Heart right ventricle (tissue), 16 donors: ENCODE measurements around the gene STAT5B. TPM values are rescaled to one million over a fixed set of nuclear protein-coding genes. Genes with fewer than 3 reads are reported as not detected.
"Not testable (repeated sequence)": the region's sequence is repeated elsewhere in the genome, so short reads cannot be mapped to it uniquely, and the experiment has no call there.

Source experiments
- ATAC-seq, 8 donors: fragments of 200-7000 bp; cut with Tn5 transposase; one replicate each; pipeline ENCODE4 v1.9.1; 2020; ENCODE audit warnings: mild to moderate bottlenecking in 8 of 8, moderate library complexity in 8 of 8, moderate number of reproducible peaks in 1 of 8
- DNase-seq, 2 donors: peaks; one replicate each; pipeline ENCODE4 v3.0.0-alpha.2; 2020
- H3K27ac ChIP-seq, 10 donors: fragments of 200-600 bp; sonication (generic) in 2 of 10; one replicate each; pipeline versions ENCODE4 v1.5.0 to v1.8.0; 2020 to 2022; ENCODE audit warnings: mild to moderate bottlenecking in 3 of 10
- H3K27me3 ChIP-seq, 7 donors: fragments of 200-600 bp; one replicate each; pipeline ENCODE4 v1.8.0; 2021 to 2022; ENCODE audit warnings: mild to moderate bottlenecking in 2 of 7
- H3K36me3 ChIP-seq, 9 donors: fragments of 200-600 bp; sonication (generic) in 1 of 9; one replicate each; pipeline versions ENCODE4 v1.5.0 to v1.8.0; 2020 to 2022; ENCODE audit warnings: mild to moderate bottlenecking in 2 of 9
- H3K4me1 ChIP-seq, 9 donors: fragments of 200-600 bp; sonication (generic) in 1 of 9; one replicate each; pipeline versions ENCODE4 v1.5.0 to v1.8.0; 2020 to 2022; ENCODE audit warnings: mild to moderate bottlenecking in 4 of 9
- H3K4me3 ChIP-seq, 10 donors: fragments of 200-600 bp; sonication (generic) in 2 of 10; one replicate each; pipeline versions ENCODE4 v1.5.0 to v1.8.0; 2020 to 2022; ENCODE audit warnings: mild to moderate bottlenecking in 7 of 10, moderate library complexity in 2 of 10
- H3K9me3 ChIP-seq, 11 donors: fragments of 200-600 bp in 10 of 11; sonication (generic) in 2 of 11; one replicate each; pipeline versions ENCODE4 v1.5.0 to v1.8.0; 2013 to 2022; ENCODE audit warnings: mild to moderate bottlenecking in 2 of 11, control low read depth in 1 of 11, moderate library complexity in 1 of 11
- CTCF ChIP-seq, 9 donors: fragments of 200-600 bp; sonication (generic) in 2 of 9; IDR thresholded peaks; one replicate each; pipeline versions ENCODE4 v1.5.0 to v1.8.0; 2021 to 2022; ENCODE audit warnings: antibody characterized with exemption in 9 of 9, mild to moderate bottlenecking in 5 of 9, moderate library complexity in 1 of 9
- WGBS, 2 donors: extraction: QIAGEN DNeasy Blood & Tissue Kit; methylation state at CpG; one replicate each; pipeline ENCODE4 v1.1.7; 2013; ENCODE audit warnings: inconsistent platforms in 1 of 2; 5-methylcytosine and 5-hydroxymethylcytosine counted together
- intact Hi-C, 10 donors: fragments of 100-400 bp; cut with DNase I; formaldehyde crosslinking; loops; one replicate each; pipeline versions ENCODE4 v1.11.1 to v1.14.2; 2022
- polyA plus RNA-seq, 2 donors: library from polyadenylated mRNA; stranded (reverse); fragments of 200-250 nt; gene quantifications; one replicate each; pipeline ENCODE4 v1.2.3, GENCODE V29; 2013
- total RNA-seq, 10 donors: library from RNA; stranded (reverse); fragmentation: NEBNext Ultra II Directional in 3 of 10; extraction: Animal tissue kit (Norgen Biotek cat#: 25700) in 3 of 10; gene quantifications; one replicate each; pipeline versions ENCODE4 v1.2.1 to v1.2.4, GENCODE V29; 2021 to 2023
- donor health status: Arrhythmogenic right ventricular cardiomyopathy.
- donor health status: ischemic (EF 13 %, LVEDD 7.1; RV severe dilation, severe dysfunction).
- donor health status: healthy with polysubstance abuse.
- donor health status: DM: no; HTN: yes; CAD: no.
- donor health status: DM: no; HTN: no; CAD: no.
- donor health status: ischemic (EF 25% LVEDD 6.9; RV normal size, moderate dysfunction).
- donor health status: ischemic (EF 25% LVEDD 5.7; RV mildly dilated, moderate dysfunction).
- donor health status: healthy.
- donor health status: DM: yes; HTN: yes; CAD: no.
- donor health status: Ischemic cardiomyopathy.
- donor health status: ischemic (EF 35%, LVEDD 5.7; RV mildly dilated, moderate dysfunction).
- donor health status: nonischemic (EF 11% LVEDD 7.7; RV severe dilation, severe dysfunction).
- donor health status: DM: yes; HTN: yes; CAD: no.
- donor health status: PGD.
- donor health status: ischemic (EF 29% LVEDD 5.4; RV normal size, mild dysfunction).
- donor health status: nonischemic (EF 23%, LVEDD 6.1; RV moderate dilation, normal function).

Gene STAT5B
- total and polyA plus RNA-seq, 12 donors = 14.4 to 34.7 (median 30.1) TPM

- no peaks in the 10 kb centered on the region for H3K27me3 ChIP-seq
- H3K27ac ChIP-seq = peak overlapping the region in 1 of 10 donors; percentile 58
- no peaks in the 10 kb centered on the region for H3K9me3 ChIP-seq
- no peaks in the 10 kb centered on the region for H3K36me3 ChIP-seq
- H3K4me3 ChIP-seq = no peak overlapping the region
- no peak for TF ChIP-seq CTCF (IDR thresholded peaks at IDR 0.05)
- ATAC-seq (no peak), DNase-seq (no peak)
- WGBS, 2 donors = 71 to 74% methylated on average over 9 of the region's 9 CpGs
- H3K4me1 ChIP-seq = peaks cover 0 to 44% (median 3%) of the 10 kb centered on the region in 9 donors
- intact Hi-C loops = no loop called here
Observed at GRCh38 chr17:42266918-42267766, 9.0 kb downstream of the STAT5B start.

- 89 to 91% methylated on average over 2 of the region's 2 CpGs for WGBS, 2 donors
- Histone ChIP-seq H3K4me1 (peaks cover 0 to 41% (median 0%) of the 10 kb centered on the region in 9 donors), H3K9me3 (no peaks in the 10 kb centered on the region), H3K27ac (peak overlapping the region in 1 of 10 donors; percentile 58), H3K36me3 (no peaks in the 10 kb centered on the region), H3K4me3 (no peak overlapping the region), H3K27me3 (no peaks in the 10 kb centered on the region)
- ATAC-seq (no peak), DNase-seq (no peak)
- no peak for TF ChIP-seq CTCF (IDR thresholded peaks at IDR 0.05)
- intact Hi-C loops = no loop called here
Observed at GRCh38 chr17:42266462-42266861, 9.7 kb downstream of the STAT5B start.

DNA sequence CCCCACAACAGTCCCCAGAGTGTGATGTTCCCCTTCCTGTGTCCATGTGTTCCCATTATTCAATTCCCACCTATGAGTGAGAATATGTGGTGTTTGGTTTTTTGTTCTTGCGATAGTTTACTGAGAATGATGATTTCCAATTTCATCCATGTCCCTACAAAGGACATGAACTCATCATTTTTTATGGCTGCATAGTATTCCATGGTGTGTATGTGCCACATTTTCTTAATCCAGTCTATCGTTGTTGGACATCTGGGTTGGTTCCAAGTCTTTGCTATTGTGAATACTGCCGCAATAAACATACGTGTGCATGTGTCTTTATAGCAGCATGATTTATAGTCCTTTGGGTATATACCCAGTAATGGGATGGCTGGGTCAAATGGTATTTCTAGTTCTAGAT lies 11.8 kb downstream of the STAT5B start:
- intact Hi-C loops, DNase-seq, H3K27ac ChIP-seq, ATAC-seq, H3K36me3 ChIP-seq, H3K27me3 ChIP-seq, H3K4me3 ChIP-seq, H3K9me3 ChIP-seq: not testable (repeated sequence)
- H3K4me1 ChIP-seq = peaks cover 0 to 24% (median 0%) of the 10 kb centered on the region in 9 donors
- no CpG with 5 or more reads among the region's 4 CpGs for WGBS, 2 donors

DNA sequence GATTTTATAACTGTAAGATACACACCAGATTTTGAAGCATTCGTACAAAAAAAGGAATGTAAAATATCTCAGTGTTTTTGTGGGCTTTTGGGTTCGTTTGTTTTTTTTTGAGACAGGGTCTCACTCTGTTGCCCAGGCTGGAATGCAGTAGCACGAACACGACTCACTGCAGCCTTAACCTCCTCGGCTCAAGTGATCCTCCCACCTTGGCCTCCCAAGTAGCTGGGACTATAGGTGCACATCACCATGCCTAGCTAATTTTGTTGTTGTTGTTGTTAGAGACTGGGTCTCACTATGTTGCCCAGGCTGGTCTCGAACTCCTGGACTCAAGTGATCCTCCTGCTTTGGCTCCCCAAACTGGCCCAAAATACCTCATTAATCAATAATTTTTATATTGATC lies 15.9 kb downstream of the STAT5B start:
- ATAC-seq (no peak), DNase-seq (no peak)
- 92 to 95% methylated on average over 6 of the region's 6 CpGs for WGBS, 2 donors
- intact Hi-C loops = no loop called here
- no peaks in the 10 kb centered on the region for H3K9me3 ChIP-seq
- TF ChIP-seq CTCF (IDR thresholded peaks at IDR 0.05) = no peak
- no peaks in the 10 kb centered on the region for H3K36me3 ChIP-seq
- no peak overlapping the region for H3K4me3 ChIP-seq
- no peaks in the 10 kb centered on the region for H3K27me3 ChIP-seq
- H3K27ac ChIP-seq = no peak overlapping the region
- peaks cover 0 to 15% (median under 1%) of the 10 kb centered on the region in 9 donors for H3K4me1 ChIP-seq

- no peak for TF ChIP-seq CTCF (IDR thresholded peaks at IDR 0.05)
- intact Hi-C loops = no loop called here
- H3K27me3 ChIP-seq = no peaks in the 10 kb centered on the region
- 96 to 97% methylated on average over 8 of the region's 8 CpGs for WGBS, 2 donors
- H3K27ac ChIP-seq = peak overlapping the region in 1 of 10 donors; percentile 2
- no peaks in the 10 kb centered on the region for H3K36me3 ChIP-seq
- no peak overlapping the region for H3K4me3 ChIP-seq
- H3K9me3 ChIP-seq = no peaks in the 10 kb centered on the region
- ATAC-seq (no peak), DNase-seq (no peak)
- H3K4me1 ChIP-seq = peaks cover 0 to 57% (median 27%) of the 10 kb centered on the region in 9 donors
Observed at GRCh38 chr17:42255445-42255844, 20.7 kb downstream of the STAT5B start.
